Lower leg skin (tissue), 4 donors: ENCODE data around the gene MAP4. TPM values are rescaled to one million over a fixed set of nuclear protein-coding genes. Genes with fewer than 3 reads are reported as not detected.

Experiments used
- DNase-seq, 2 donors: peaks; one replicate each; pipeline ENCODE4 v3.0.0-alpha.2; 2019; ENCODE audit warnings: low spot score in 2 of 2
- H3K4me3 ChIP-seq: fragments of 200-600 bp; sonication (generic); 2 replicates; pipeline ENCODE4 v1.5.1; 2017; ENCODE audit warnings: mild to moderate bottlenecking, low read depth; ENCODE audit not compliant: poor library complexity, severe bottlenecking
- CTCF ChIP-seq, 3 donors: fragments of 450-650 bp; IDR thresholded peaks; one replicate each; pipeline ENCODE4 v1.5.1; 2016; ENCODE audit warnings: antibody characterized with exemption in 3 of 3, mild to moderate bottlenecking in 3 of 3, moderate library complexity in 2 of 3
- POLR2A ChIP-seq, 2 donors: fragments of 450-650 bp; IDR thresholded peaks; one replicate each; pipeline ENCODE4 v1.6.1; 2016 to 2017; ENCODE audit warnings: antibody characterized with exemption in 2 of 2, mild to moderate bottlenecking in 1 of 2, moderate library complexity in 1 of 2
- WGBS, 2 donors: methylation state at CpG; one replicate each; pipeline ENCODE4 v1.1.5; 2018; 5-methylcytosine and 5-hydroxymethylcytosine counted together
- intact Hi-C: fragments of 100-400 bp; cut with DNase I; formaldehyde crosslinking; loops from one replicate; pipeline ENCODE4 v1.15.0; 2023; ENCODE audit warnings: low total_unique reads
- total RNA-seq, 4 donors: library from RNA; depleted of rRNA; stranded (reverse); fragments of >200 nt; gene quantifications; one replicate each; pipeline ENCODE4 v1.1.0, GENCODE V29; 2016

The MAP4 gene
- total RNA-seq, 4 donors from 2014 or later = 102 to 161 (median 126) TPM

DNA sequence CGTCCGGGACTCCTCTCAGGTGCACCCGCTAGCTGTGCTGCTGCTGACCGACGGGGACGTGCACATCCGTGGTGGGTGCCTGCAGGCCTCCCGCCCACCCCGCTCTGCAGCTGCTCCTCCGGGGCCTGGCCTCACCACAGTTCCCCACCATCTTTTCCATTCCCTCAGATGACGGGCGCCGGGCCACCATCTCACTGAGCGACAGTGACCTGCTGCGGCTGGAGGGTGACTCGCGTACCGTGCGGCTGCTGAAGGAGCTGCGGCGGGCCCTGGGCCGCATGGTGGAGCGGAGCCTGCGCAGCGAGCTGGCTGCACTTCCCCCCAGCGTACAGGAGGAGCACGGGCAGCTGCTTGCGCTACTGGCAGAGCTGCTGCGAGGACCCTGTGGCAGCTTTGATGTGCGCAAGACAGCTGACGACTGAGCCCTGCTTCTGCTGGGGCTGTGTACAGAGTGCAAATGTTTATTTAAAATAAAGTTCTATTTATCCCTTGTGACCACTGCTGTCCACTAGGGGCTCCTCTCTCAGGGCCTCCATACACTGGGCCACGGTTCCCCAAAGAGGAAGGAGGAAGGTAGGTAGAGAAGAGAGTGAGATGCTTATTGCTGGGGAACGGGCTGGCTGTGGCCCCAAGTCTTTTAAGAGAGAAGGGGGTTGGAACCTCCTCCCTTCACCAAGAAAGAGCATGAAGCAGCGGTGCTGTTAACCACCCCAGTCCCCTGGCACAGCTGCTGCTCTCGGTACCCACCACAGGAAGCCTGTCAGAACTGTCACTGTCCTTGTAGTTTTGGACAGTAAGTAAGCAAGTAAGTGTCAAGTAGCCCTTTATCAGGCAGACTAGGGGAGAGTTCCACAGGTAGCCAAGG is 166.3 kb downstream of the MAP4 start:
- 88 to 91% methylated on average over 35 of the region's 35 CpGs for WGBS, 2 donors
- TF ChIP-seq POLR2A (IDR thresholded peaks at IDR 0.05) = no peak
- no peak for TF ChIP-seq CTCF (IDR thresholded peaks at IDR 0.05)
- H3K4me3 ChIP-seq = no peak overlapping the region
- DNase-seq = no peak
- intact Hi-C loops = loop anchor here (10.0 kb wide), 1 partner anchor 305 kb away; no protein-coding TSS in a partner anchor

DNA sequence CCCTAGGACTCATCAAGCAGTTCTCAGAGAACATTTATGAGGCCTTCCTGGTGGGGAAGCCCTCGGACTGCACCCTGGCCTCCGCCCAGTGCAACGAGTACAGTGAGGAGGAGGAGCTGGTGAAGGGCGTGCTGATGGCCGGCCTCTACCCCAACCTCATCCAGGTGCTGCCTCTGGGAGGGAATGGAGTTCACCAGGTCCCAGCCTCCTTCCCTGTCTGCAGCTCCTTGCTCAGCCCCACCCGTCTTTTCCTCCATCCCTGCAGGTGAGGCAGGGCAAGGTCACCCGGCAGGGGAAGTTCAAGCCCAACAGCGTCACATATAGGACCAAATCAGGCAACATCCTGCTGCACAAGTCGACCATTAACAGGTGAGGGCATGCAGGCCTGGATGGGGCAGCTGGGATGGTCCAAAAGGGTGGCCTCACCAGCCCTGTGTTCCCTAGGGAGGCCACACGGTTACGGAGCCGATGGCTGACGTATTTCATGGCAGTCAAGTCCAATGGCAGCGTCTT is 167.0 kb downstream of the MAP4 start:
- intact Hi-C loops = loop anchor here (10.0 kb wide), 1 partner anchor 306 kb away; no protein-coding TSS in a partner anchor
- WGBS, 2 donors = 65 to 74% methylated on average over 14 of the region's 14 CpGs
- H3K4me3 ChIP-seq = no peak overlapping the region
- no peak for TF ChIP-seq POLR2A (IDR thresholded peaks at IDR 0.05)
- no peak for TF ChIP-seq CTCF (IDR thresholded peaks at IDR 0.05)
- DNase-seq = no peak

- no peak overlapping the region for H3K4me3 ChIP-seq
- intact Hi-C loops = loop anchor here (10.0 kb wide), 1 partner anchor 306 kb away; no protein-coding TSS in a partner anchor
- 82 to 86% methylated on average over 21 to 23 of the region's 23 CpGs for WGBS, 2 donors
- no peak for DNase-seq
- TF ChIP-seq POLR2A (IDR thresholded peaks at IDR 0.05) (no peak), CTCF (IDR thresholded peaks at IDR 0.05) (no peak)
Measured at GRCh38 chr3:47848599-47849117, 167.6 kb downstream of the MAP4 start.

DNA sequence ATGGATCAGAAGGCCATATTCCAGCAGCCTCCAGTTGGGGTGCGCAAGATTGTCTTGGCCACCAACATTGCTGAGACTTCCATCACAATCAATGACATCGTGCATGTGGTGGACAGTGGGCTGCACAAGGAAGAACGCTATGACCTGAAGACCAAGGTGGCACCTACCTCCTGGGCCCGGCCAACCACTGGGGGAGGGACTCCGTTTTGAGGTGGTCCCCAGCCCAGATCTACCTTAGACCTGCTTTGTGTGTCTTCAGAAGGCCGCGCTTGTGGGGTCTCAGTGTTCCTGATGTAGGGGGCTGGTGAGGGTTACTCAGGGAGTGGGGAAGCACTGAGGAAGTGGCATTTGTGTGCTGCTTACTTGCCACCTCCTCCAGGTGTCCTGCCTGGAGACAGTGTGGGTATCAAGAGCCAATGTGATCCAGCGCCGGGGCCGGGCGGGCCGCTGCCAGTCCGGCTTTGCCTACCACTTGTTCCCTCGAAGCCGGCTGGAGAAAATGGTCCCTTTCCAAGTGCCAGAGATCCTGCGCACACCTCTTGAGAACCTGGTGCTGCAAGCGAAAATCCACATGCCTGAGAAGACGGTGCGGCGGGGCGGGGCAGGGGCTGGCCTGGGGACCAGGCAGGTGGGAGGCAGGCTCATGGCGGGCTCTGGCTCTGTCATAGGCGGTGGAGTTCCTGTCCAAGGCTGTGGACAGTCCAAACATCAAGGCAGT is 168.3 kb downstream of the MAP4 start:
- no peak for DNase-seq

More for the DNA sequence above, 168.3 kb downstream of the MAP4 start:
- TF ChIP-seq CTCF (IDR thresholded peaks at IDR 0.05) (no peak), POLR2A (IDR thresholded peaks at IDR 0.05) (no peak)
- H3K4me3 ChIP-seq = no peak overlapping the region
- intact Hi-C loops = loop anchor here (10.0 kb wide), 1 partner anchor 307 kb away; no protein-coding TSS in a partner anchor
- 93 to 94% methylated on average over 23 of the region's 23 CpGs for WGBS, 2 donors
